OCI-M2 (cell line): ENCODE data around the gene ABCA2.
"Not testable (repeated sequence)": the region's sequence is repeated elsewhere in the genome, so short reads cannot be mapped to it uniquely, and the experiment has no call there.

Source experiments
- DNase-seq: peaks from one replicate; lab custom pipeline; 2025; ENCODE audit not compliant: unreplicated experiment; lab: John Stamatoyannopoulos, UW

Gene ABCA2

GRCh38 chr9:137063311-137064026, 35.4 kb upstream of the ABCA2 start:
- DNase-seq = no peak

GRCh38 chr9:137062798-137063197, 34.8 kb upstream of the ABCA2 start:
- not testable (repeated sequence) for DNase-seq

GRCh38 chr9:137062384-137062783, 34.3 kb upstream of the ABCA2 start:
- DNase-seq = no peak

DNA sequence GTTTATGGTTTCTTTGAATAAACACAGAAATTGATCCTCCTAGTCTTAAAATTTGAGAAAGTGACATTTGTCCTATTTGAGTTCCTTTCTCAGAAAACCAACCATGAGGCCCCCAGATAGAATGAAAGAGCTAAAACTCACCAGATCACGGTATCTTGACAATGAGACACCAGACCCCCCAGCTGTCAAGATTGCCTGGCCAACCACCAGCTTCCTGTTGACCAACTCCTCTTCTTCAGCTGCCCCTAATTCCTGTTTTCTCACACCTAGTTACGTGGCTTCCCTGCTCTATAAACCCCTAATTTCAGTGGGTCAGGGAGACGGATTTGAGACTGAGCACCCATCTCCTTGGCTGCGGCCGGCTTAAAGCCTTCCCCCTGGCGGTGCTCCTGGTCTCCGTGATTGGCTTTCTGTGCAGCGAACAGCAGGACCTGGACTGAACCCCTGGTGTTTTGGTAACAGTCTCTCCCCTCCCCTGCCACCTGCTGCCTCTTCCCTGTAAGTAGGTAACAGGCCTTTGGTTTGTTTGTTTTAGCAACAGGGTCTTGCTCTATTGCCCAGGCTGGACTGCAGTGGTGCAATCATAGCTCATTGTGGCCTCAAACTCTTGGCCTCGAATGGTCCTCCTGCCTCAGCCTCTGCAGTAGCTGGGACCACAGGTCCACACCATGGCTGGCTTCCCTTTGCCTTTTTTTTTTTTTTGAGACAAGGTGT, 30.6 kb upstream of the ABCA2 start:
- DNase-seq = no peak

DNA sequence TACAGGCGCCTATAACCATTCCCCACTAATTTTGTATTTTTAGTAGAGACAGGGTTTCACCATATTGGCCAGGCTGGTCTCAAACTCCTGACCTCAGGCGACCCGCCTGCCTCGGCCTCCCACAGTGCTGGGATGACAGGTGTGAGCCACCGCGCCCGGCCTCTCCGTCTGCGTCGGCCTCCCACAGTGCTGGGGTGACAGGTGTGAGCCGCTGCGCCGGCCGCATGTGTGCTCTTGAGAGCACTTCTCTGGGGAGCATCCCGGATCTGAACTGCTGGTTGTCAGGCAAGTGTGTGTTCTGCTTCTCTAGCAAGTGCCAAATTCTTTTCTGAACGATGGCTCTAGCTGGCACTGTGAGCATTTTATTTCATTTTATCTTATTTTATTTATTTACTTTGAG, 29.5 kb upstream of the ABCA2 start:
- no peak for DNase-seq

- no peak for DNase-seq
Observed at GRCh38 chr9:137056739-137057415, 28.8 kb upstream of the ABCA2 start.

DNA sequence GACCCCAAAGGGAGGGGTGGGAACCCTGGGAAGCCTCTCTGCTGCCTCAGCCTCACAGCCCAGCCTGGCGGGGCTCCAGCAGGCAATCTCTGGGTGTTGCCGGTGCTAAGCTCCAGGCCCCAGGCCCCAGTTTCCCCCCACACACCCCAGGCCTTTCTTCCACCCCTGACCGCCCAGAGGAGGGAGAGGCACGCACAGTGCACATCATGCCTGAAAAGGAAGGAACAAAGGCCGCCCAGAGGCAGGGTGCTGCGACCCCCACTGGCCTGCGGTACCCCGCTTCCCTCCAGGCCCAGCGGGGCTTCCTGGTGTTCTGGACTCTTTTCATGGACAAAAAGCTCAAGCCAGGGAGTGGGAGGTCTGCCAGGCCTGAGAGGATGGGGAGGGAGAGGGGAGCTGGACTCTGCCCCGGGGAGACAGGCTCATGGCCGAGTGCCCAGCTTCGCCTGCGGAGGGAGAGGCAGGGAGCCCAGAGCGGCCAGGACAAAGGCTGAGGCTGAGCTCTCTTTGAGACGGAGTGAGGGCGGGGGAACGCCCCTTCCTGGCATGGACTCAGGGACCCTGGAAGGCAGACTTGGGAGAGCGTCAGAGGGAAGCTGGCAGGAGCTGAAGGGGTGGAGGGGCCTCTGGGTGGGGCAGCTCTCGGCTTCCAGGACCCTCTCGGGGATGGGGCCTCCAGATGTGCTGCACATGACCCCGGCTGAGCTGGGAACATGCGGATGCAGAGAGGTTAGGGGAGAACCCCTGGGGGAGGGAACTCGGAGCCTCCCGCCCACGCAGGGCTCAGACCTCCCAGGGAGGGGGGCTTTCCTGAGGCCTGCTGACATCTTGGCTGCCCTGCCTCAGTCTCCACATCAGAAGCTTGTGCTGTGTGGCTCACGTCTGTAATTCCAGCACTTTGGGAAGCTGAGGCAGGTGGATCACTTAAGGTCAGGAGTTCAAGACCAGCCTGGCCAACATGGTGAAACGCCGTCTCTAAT, 27.6 kb upstream of the ABCA2 start:
- DNase-seq = no peak

GRCh38 chr9:137054932-137055384, 26.9 kb upstream of the ABCA2 start:
- DNase-seq = no peak

DNA sequence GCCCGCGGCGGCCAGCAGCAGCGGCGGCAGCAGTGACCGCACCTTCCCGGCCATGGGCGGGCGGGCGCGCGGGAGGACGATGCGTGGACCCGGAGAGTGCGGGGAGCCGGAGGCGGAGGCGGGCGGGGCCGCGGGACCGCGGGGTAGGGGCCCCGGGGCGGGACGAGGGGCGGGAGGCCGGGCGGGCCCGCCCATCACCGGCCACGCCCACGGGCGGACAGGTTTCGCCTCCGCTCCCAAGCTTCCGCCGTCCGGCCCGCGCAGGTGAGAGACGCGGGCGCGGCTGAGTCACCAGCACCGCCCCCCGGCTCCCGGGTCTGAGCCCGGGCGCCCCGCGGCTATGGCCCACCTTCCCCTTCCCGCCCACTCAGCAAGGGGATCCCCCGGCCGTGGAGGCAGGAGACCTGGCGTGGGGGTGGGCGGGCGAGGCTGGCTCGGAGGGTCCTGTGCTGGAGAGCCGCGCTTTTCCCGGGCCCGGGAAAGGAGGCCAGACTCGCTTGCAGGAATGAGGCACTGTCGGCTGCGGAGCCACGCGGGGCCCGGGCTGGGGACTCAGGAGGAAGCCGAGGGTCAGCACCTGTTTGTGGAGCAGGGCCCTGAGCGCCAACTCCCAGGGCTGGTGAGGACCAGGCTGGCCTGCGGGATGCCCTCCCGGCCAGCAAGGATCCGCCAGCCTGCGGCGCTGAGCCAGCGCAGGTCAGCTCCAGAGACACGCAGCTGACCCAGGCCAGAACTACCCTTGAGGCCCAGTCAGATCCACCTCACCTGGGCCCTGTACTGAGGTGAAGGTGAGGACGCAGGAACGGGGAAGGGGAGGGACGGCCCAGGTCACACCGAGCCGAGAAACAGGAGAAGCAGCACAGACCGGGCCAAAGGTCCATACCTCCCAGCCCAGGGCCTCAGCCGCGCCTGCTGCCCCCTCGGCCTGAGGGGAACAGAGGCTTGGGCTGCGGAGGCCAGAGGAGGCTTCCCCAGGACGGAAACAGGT, 26.2 kb upstream of the ABCA2 start, which contains the start of gene ENTPD2:
Gene ENTPD2, minus strand, starts transcription at position 118 of the 988 bp plus-strand sequence. Its CDS starts 64 bp downstream, at position 54.
- no peak for DNase-seq

GRCh38 chr9:137052998-137053943, 25.2 kb upstream of the ABCA2 start:
- no peak for DNase-seq

GRCh38 chr9:137052293-137052692, 24.3 kb upstream of the ABCA2 start:
- no peak for DNase-seq

DNA sequence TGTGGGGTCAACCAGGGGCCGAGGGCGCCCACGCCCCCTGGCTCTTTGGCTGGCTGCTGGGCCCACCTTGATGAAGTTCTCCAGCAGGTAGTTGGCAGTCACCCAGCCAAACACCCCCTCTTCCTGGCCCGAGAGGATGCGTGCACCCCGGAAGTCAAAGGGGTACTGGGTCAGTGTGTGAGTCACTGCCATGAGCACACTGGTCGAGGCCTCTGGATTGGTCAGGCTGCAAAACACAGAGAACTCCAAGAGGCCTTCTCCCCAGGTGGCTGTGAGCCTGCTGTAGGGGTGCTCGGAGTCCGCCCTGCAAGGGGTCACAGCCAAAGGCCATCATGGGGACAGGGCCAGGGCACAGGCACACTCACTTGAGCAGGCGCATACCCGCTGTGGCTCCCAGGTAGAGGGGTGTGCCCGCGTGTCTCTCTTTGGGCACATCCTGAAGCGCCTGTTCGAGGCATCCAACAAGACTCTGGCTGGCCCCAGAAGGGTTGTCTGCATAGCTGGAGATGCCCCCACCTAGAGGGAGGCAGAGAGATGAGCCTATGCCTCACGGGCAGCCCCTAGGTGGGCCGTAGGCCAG, 23.2 kb upstream of the ABCA2 start:
- DNase-seq = no peak

DNA sequence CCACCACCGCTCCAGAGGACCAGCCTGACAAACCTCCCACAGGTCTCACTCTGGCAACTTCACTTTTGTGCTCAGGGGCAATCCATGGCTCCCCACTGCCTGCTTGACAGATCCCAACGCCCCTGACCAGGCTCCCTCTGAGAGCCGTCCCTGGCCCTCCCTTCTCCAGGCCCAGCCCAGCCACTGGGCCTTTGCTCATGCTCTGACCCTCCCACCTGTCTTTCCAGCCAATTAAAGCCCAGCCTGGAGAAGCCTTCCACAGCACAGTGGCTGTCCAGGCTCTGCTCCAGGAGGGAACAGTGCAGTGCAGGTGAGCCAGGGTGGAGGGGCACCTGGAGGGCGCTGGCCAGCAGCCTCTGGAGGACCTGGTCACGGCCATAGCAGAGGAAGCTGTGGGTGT, 22.5 kb upstream of the ABCA2 start:
- no peak for DNase-seq

GRCh38 chr9:137049544-137050449, 21.8 kb upstream of the ABCA2 start:
- no peak for DNase-seq

- no peak for DNase-seq
Observed at GRCh38 chr9:137048655-137049543, 20.9 kb upstream of the ABCA2 start.
